IMR-90 (cell line): Measurements from ENCODE around the gene SYNE1.

ENCODE experiments used
- CEBPB ChIP-seq: IDR thresholded peaks from 2 replicates; pipeline ENCODE4 v1.6.1; 2012; ENCODE audit warnings: low read depth, low read length, improper control_type of control experiment
- CTCF ChIP-seq: conservative IDR thresholded peaks from 2 replicates; pipeline ENCODE4 v1.5.1; 2012; ENCODE audit warnings: mild to moderate bottlenecking, low read depth, low read length, improper control_type of control experiment
- MXI1 ChIP-seq: IDR thresholded peaks from 2 replicates; pipeline ENCODE4 v1.6.1; 2012; ENCODE audit warnings: low read depth, mild to moderate bottlenecking, low read length, moderate library complexity, borderline replicate concordance
- POLR2A ChIP-seq: IDR thresholded peaks from 2 replicates; pipeline ENCODE4 v1.6.1; 2012; ENCODE audit warnings: mild to moderate bottlenecking, low read depth, low read length

GRCh38 chr6:152496731-152497130 is 140.4 kb downstream of the SYNE1 start:
- no peak for TF ChIP-seq CEBPB
- no peak for TF ChIP-seq CTCF
- TF ChIP-seq POLR2A: no peak
- TF ChIP-seq MXI1: no peak
